GM12865 (cell line): ENCODE data around the gene ABHD3.
"Not testable (repeated sequence)": the region's sequence is repeated elsewhere in the genome, so short reads cannot be mapped to it uniquely, and the experiment has no call there.

Experiments used
- DNase-seq: peaks from one replicate; pipeline ENCODE4 v3.0.0; 2010; ENCODE audit warnings: low read depth
- H3K4me3 ChIP-seq: 2 replicates; pipeline ENCODE4 v1.5.1; 2011; ENCODE audit warnings: mild to moderate bottlenecking, low read depth, low read length, control low read depth
- TF ChIP-seq, protein P1 (sequence below): IDR thresholded peaks from 2 replicates; pipeline ENCODE4 v1.5.1; 2011; ENCODE audit warnings: low read length, control low read depth, low read depth, inconsistent platforms; ENCODE audit not compliant: insufficient read depth; ENCODE audit errors: missing control alignments

The ABHD3 gene

DNA sequence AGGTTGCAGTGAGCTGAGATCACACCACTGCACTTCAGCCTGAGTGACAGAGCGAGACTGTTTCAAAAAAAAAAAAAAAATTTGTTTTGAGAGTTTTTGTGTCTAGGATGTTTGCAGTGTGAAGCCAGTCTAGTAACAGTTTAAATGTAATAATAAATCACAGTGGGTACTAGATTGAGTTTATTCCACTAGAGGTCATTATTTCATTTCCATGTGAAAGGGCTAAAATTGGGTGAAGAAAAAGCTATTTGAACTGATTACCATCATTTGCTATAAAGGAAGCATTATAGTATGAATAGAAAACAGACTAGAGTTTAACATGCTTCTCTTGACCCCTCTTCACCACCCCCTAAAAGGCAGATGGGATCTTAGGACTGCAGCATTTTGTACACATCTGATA lies 72.2 kb downstream of the ABHD3 start:
- H3K4me3 ChIP-seq: no peak overlapping the region
- DNase-seq: no peak
- TF ChIP-seq, protein P1, sequence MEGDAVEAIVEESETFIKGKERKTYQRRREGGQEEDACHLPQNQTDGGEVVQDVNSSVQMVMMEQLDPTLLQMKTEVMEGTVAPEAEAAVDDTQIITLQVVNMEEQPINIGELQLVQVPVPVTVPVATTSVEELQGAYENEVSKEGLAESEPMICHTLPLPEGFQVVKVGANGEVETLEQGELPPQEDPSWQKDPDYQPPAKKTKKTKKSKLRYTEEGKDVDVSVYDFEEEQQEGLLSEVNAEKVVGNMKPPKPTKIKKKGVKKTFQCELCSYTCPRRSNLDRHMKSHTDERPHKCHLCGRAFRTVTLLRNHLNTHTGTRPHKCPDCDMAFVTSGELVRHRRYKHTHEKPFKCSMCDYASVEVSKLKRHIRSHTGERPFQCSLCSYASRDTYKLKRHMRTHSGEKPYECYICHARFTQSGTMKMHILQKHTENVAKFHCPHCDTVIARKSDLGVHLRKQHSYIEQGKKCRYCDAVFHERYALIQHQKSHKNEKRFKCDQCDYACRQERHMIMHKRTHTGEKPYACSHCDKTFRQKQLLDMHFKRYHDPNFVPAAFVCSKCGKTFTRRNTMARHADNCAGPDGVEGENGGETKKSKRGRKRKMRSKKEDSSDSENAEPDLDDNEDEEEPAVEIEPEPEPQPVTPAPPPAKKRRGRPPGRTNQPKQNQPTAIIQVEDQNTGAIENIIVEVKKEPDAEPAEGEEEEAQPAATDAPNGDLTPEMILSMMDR: no peak

DNA sequence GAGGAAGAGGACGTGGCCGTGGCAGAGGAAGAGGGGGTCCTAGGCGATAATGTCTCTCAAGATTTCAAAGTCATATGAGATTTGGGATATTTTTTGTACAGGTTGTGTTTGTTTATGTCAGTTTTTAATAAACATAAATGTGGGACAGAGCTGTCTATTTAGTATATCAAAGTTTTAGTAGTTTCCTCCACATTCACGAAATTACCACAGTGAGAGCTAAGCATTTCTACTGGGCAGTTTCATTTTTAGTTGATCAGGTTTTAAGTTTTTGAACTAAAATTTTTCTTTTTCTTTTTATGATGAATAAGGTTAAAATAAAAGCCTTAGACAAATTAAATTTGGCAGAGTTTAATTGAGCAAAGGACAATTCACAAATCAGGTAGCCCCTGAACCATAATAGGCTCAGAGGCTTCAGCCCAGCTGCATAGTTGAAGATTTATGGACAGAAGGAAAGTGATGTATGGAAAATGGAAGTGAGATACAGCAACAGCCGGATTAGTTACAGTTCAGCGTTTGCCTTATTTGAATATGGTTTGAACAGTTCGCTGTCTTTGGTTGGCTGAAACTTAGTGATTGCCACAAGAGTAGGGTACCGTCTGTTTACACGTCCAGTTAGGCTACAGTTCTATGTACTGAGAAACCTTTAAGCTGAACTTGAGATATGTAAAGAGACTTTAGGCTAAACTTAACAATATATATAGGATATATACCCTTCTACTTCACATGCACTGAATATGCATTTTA lies 75.3 kb downstream of the ABHD3 start:
- peak; percentile 80 for DNase-seq
- peak overlapping the region; percentile 3; the same call in 1 of the 2 replicates for H3K4me3 ChIP-seq
- TF ChIP-seq, protein P1: no peak

DNA sequence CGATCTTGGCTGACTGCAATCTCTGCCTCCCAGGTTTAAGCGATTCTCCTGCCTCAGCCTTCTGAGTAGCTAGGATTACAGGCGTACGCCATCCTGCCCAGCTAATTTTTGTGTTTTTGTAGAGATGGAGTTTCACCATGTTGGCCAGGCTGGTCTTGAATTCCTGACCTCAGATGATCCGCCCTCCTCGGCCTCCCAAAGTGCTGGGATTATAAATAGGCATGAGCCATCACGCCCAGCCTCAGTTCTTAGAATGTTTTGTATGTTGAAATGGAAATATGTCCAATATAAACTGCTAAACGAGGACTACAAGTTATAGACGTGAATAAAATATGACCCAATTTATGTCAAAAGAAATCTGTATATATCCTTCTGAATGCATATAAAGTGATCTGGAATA lies 82.9 kb downstream of the ABHD3 start:
- not testable (repeated sequence) for H3K4me3 ChIP-seq, DNase-seq

DNA sequence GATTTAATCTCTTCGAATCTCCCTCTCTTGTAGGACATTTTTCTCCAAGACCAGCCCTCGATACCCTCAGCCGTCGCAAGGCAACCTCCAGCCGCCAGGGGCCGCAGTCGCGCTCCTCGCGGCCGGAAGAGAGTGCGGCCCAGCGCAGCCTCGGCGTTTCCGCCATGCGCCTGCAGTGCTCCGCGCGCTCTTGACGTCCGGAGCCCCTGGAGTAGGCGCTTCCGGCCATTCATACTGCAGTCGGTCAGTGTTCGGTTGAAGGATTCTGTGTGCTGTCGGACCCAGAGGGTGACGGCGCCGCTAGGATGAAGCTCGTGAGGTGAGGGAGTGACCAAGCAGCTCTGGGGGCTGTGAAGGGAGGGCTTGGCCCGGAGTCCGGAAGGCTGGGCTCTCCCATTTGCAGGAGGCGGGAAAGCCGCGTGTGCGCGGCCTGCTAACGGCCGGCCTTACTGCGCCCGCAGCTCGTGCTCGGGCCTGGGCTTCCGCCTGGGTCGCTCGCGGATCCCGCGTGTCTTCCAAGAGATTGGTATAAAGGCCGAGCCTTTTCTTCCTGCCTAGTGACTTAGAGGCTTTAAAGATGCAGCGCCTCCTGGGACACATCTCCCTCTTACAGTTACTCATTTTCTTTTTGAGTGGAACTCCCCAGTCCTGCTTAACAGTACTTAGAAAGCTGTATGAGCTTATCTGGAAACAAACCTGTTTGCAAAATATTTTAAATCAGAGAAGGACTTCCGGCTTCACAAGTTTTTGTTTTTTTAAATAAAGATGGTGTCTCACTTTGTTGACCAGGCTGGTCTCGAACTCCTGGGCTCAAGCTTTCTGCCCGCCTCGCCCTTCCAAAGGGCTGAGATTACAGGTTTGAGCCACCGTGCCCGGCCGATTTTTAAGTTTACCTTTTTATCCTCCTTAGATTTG lies 92.2 kb downstream of the ABHD3 start, which contains the start of gene SNRPD1:
TSS of gene SNRPD1 (plus strand) at position 190 of the 915 bp plus-strand sequence. CDS start at position 306, 116 bp downstream.
- peak within 1 kb of the TSS; percentile 89 for H3K4me3 ChIP-seq
- TF ChIP-seq, protein P1: peak; percentile 98
- peak; percentile 97 for DNase-seq

DNA sequence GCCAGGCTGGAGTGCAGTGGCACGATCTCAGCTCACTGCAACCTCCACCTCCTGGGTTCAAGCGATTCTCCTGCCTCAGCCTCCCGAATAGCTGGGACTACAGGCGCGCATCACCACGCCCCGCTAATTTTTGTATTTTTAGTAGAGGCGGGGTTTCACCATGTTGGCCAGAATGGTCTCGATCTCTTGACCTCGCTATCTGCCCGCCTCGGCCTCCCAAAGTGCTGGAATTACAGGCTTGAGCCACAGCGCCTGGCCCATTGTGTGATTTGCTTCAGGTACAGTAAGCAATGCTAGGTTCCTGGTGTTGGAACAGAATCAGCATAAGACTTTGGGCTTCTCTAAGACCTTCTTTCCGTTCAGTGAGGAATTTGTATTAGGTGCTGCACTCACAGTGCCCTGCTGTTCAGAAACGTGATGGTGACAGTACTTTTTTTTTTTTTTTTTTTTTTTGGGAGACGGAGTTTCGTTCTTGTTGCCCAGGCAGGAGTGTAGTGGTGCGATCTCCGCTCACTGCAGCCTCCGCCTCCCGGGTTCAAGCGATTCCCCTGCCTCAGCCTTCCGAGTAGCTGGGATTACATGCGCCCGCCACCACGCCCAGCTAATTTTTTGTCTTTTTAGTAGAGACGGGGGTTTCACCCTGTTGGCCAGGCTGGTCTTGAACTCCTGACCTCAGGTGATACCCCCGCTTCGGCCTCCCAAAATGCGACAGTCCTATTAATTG lies 93.0 kb downstream of the ABHD3 start:
- peak; percentile 23 for DNase-seq
- H3K4me3 ChIP-seq: peak overlapping the region; percentile 89

DNA sequence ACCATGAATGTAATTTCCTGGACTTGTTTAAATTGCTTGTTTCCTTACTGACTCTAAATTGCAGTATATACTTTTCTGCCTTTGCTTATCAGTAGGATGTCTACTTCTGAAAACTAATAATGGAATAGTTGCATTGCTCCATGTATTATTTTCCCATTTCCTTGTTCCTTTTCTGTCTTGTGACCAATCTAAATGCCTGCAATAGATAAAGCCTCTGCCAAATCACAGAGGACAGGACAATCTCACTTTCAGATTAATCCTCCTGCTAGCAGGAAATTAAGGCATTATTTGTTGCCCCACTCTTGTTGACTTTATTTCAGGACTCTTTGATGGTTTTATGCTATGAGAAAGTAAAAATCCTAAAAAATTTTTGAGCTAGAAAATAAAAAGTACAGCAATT lies 99.4 kb downstream of the ABHD3 start:
- TF ChIP-seq, protein P1: no peak
- H3K4me3 ChIP-seq: no peak overlapping the region
- no peak for DNase-seq

DNA sequence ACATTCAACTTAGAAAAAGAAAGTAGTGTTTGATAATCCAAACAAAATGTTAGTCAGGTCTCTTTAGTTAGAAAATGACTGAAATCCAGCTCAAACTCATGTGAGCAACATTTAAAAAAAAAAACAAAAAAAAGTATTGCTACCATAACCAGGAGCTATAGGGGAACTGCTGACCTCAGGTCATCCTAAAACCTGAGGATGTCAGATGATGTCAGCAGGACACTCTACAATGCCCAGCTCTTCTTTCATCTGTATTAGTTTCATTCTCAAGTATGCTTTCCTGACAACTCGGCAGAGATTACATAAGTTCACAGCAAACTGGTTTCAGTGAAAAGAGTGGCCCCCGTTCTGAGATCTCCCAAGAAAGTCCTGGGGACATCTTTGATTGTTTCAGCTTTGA lies 99.9 kb downstream of the ABHD3 start:
- H3K4me3 ChIP-seq: no peak overlapping the region
- TF ChIP-seq, protein P1: no peak
- peak; percentile 54 for DNase-seq
